Liver (tissue), 9 donors: ENCODE measurements around the gene RTEL1. TPM values are rescaled to one million over a fixed set of nuclear protein-coding genes. Genes with fewer than 3 reads are reported as not detected.
"Not testable (repeated sequence)": the region's sequence is repeated elsewhere in the genome, so short reads cannot be mapped to it uniquely, and the experiment has no call there.

Experiments
- DNase-seq: peaks from one replicate; pipeline ENCODE4 v3.0.0-alpha.2; 2017; ENCODE audit warnings: low spot score
- H3K27ac ChIP-seq, 2 donors: one replicate each; pipeline ENCODE4 v1.7.0; 2013; ENCODE audit warnings: inconsistent platforms in 2 of 2, low read length in 2 of 2, control low read depth in 1 of 2, low read depth in 1 of 2, mild to moderate bottlenecking in 1 of 2
- H3K27me3 ChIP-seq, 4 donors: one replicate each; pipeline versions ENCODE4 v1.6.1 to v1.7.0; 2013; ENCODE audit warnings: low read length in 3 of 4, inconsistent platforms in 1 of 4, mild to moderate bottlenecking in 1 of 4, moderate library complexity in 1 of 4; ENCODE audit not compliant: control insufficient read depth in 4 of 4, insufficient read depth in 4 of 4
- H3K36me3 ChIP-seq, 4 donors: one replicate each; pipeline versions ENCODE4 v1.6.1 to v1.7.0; 2013; ENCODE audit warnings: low read length in 3 of 4, mild to moderate bottlenecking in 3 of 4, low read depth in 1 of 4, moderate library complexity in 1 of 4; ENCODE audit not compliant: control insufficient read depth in 4 of 4, insufficient read depth in 3 of 4
- H3K4me1 ChIP-seq, 4 donors: one replicate each; pipeline versions ENCODE4 v1.6.1 to v1.7.0; 2013; ENCODE audit warnings: low read length in 3 of 4, mild to moderate bottlenecking in 3 of 4, moderate library complexity in 1 of 4; ENCODE audit not compliant: control insufficient read depth in 4 of 4, insufficient read depth in 4 of 4
- H3K4me3 ChIP-seq, 3 donors: one replicate each; pipeline versions ENCODE4 v1.6.1 to v1.7.0; 2013; ENCODE audit warnings: low read length in 3 of 3, control low read depth in 1 of 3, low read depth in 1 of 3, mild to moderate bottlenecking in 1 of 3
- H3K9ac ChIP-seq, 2 donors: one replicate each; pipeline ENCODE4 v1.7.0; 2013; ENCODE audit warnings: low read length in 2 of 2, mild to moderate bottlenecking in 2 of 2, moderate library complexity in 2 of 2, control low read depth in 1 of 2, low read depth in 1 of 2
- H3K9me3 ChIP-seq, 4 donors: one replicate each; pipeline versions ENCODE4 v1.6.1 to v1.7.0; 2013; ENCODE audit warnings: low read length in 3 of 4; ENCODE audit not compliant: control insufficient read depth in 4 of 4
- ATF3 ChIP-seq: IDR thresholded peaks from 2 replicates; pipeline ENCODE4 v1.6.1; 2016; ENCODE audit warnings: antibody characterized with exemption
- CTCF ChIP-seq: fragments of 150-350 bp; IDR thresholded peaks from 2 replicates; pipeline ENCODE4 v1.5.1; 2017; ENCODE audit warnings: improper control_type of control experiment, low read depth, low read length; ENCODE audit not compliant: missing input control
- EGR1 ChIP-seq, 2 donors: IDR thresholded peaks; 2 replicates each; pipeline ENCODE4 v1.6.1; 2016 to 2018; ENCODE audit warnings: antibody characterized with exemption in 2 of 2, low read depth in 2 of 2
- FOXA2 ChIP-seq: IDR thresholded peaks from 2 replicates; pipeline ENCODE4 v1.6.1; 2016; ENCODE audit warnings: antibody characterized with exemption
- GABPA ChIP-seq, 2 donors: IDR thresholded peaks in 1 of 2; conservative IDR thresholded peaks in 1 of 2; 2 replicates each; pipeline ENCODE4 v1.6.1; 2016; ENCODE audit warnings: antibody characterized with exemption in 2 of 2, mild to moderate bottlenecking in 1 of 2, moderate library complexity in 1 of 2
- MAX ChIP-seq: IDR thresholded peaks from 2 replicates; pipeline ENCODE4 v1.6.1; 2016; ENCODE audit warnings: antibody characterized with exemption
- NR2F2 ChIP-seq: IDR thresholded peaks from 2 replicates; pipeline ENCODE4 v1.6.1; 2016; ENCODE audit warnings: antibody characterized with exemption
- TAF1 ChIP-seq: conservative IDR thresholded peaks from 2 replicates; pipeline ENCODE4 v1.6.1; 2016; ENCODE audit warnings: antibody characterized with exemption, mild to moderate bottlenecking
- ZBTB33 ChIP-seq: IDR thresholded peaks from 2 replicates; pipeline ENCODE4 v1.6.1; 2016; ENCODE audit warnings: antibody characterized with exemption
- WGBS: extraction: QIAGEN DNeasy Blood & Tissue Kit; methylation state at CpG from one replicate; pipeline ENCODE4 v1.1.7; 2013; 5-methylcytosine and 5-hydroxymethylcytosine counted together
- polyA plus RNA-seq, 2 donors: library from polyadenylated mRNA; stranded (reverse) in 1 of 2; unstranded in 1 of 2; fragments of 200-250 nt in 1 of 2; fragments of >200 nt in 1 of 2; fragmentation: Nextera tagmentation in 1 of 2; extraction: Ambion mirVana in 1 of 2; gene quantifications; one replicate each; pipeline versions ENCODE4 v1.2.1 to v1.2.3, GENCODE V29; 2013 to 2015
- total RNA-seq, 2 donors: library from RNA; depleted of rRNA; stranded (reverse); fragments of >200 nt; gene quantifications; one replicate each; pipeline ENCODE4 v1.2.3, GENCODE V29; 2014
- donor health status: healthy.
- donor health status: healthy.
- donor health status: healthy.
- donor health status: healthy.
- donor health status: healthy.

Gene RTEL1
- total and polyA plus RNA-seq, 4 donors, result 3.7 to 16.9 (median 7.4) TPM

- Histone ChIP-seq H3K27me3 (peaks cover 0 to 4% (median 0%) of the 10 kb centered on the region in 4 donors), H3K4me1 (peaks cover 0 to 17% (median 6%) of the 10 kb centered on the region in 4 donors), H3K4me3 (no peak overlapping the region), H3K36me3 (no peaks in the 10 kb centered on the region), H3K9ac (no peak overlapping the region), H3K9me3 (no peaks in the 10 kb centered on the region), H3K27ac (no peak overlapping the region)
- DNase-seq, result no peak
- TF ChIP-seq CTCF (no peak), MAX (no peak), GABPA (IDR thresholded peaks at IDR 0.05 in 1 of 2, conservative IDR thresholded peaks at IDR 0.05 in 1 of 2) (no peak), NR2F2 (no peak), ZBTB33 (no peak), ATF3 (no peak), EGR1 (IDR thresholded peaks at IDR 0.05; ENCODE audit: low read depth in 2 of 2) (no peak), TAF1 (no peak), FOXA2 (no peak)
- WGBS, result 80% methylated on average over 11 of the region's 11 CpGs
Observed at GRCh38 chr20:63648895-63649589, 9.1 kb upstream of the RTEL1 start.

- H3K27me3 ChIP-seq, H3K27ac ChIP-seq, DNase-seq, H3K36me3 ChIP-seq, H3K4me3 ChIP-seq, H3K9me3 ChIP-seq, H3K9ac ChIP-seq: not testable (repeated sequence)
- H3K4me1 ChIP-seq, result peaks cover 0 to 17% (median 6%) of the 10 kb centered on the region in 4 donors
- 89% methylated on average over 25 of the region's 25 CpGs for WGBS
Observed at GRCh38 chr20:63650486-63650885, 7.6 kb upstream of the RTEL1 start.

- peaks cover 0 to 17% (median 6%) of the 10 kb centered on the region in 4 donors for H3K4me1 ChIP-seq
- no peak for DNase-seq
- H3K9ac ChIP-seq, result no peak overlapping the region
- peak overlapping the region in 1 of 3 donors; percentile 50 for H3K4me3 ChIP-seq
- H3K27ac ChIP-seq, result no peak overlapping the region
- peaks cover 0 to 4% (median 0%) of the 10 kb centered on the region in 4 donors for H3K27me3 ChIP-seq
- 16% methylated on average over 11 of the region's 11 CpGs for WGBS
- H3K9me3 ChIP-seq, result no peaks in the 10 kb centered on the region
- no peaks in the 10 kb centered on the region for H3K36me3 ChIP-seq
- TF ChIP-seq MAX, result no peak
Observed at GRCh38 chr20:63651942-63652191, 6.2 kb upstream of the RTEL1 start.
